GM12878 (cell line): ENCODE data around the gene FANCG. TPM values are rescaled to one million over a fixed set of nuclear protein-coding genes. Genes with fewer than 3 reads are reported as not detected.

Experiments used
- ATAC-seq: fragments of 200-7000 bp; cut with Tn5 transposase; 3 replicates; pipeline ENCODE4 v1.9.1; 2020; ENCODE audit warnings: mild to moderate bottlenecking, moderate library complexity
- Bru-seq: library from RNA; stranded (reverse); fragments of 400-500 nt; gene quantifications from one replicate; lab custom pipeline; 2021; lab: Mats Ljungman, UMichigan
- BruChase-seq, 2 experiments: library from RNA; stranded (reverse); fragments of 400-500 nt; gene quantifications; one replicate each; lab custom pipeline; 2021; lab: Mats Ljungman, UMichigan
- BruUV-seq: library from RNA; stranded (reverse); fragments of 400-500 nt; replicated peaks from 2 replicates; lab custom pipeline; 2021; lab: Mats Ljungman, UMichigan
- CTCF ChIA-PET: fragments of 300-600 bp; sonication (Branson Sonifier 250); formaldehyde crosslinking; extraction: SDS; loops from one replicate; lab custom pipeline; 2021; ENCODE audit warnings: inconsistent platforms; lab: Yijun Ruan, JAX
- POLR2A ChIA-PET: fragments of 350-600 bp; formaldehyde crosslinking; extraction: SDS; loops from one replicate; lab custom pipeline; 2021; ENCODE audit warnings: inconsistent platforms; lab: Charles Lee
- RAD21 ChIA-PET: fragments of 300-600 bp; sonication (Branson Sonifier 250); formaldehyde crosslinking; loops from one replicate; lab custom pipeline; 2023; ENCODE audit warnings: antibody characterized with exemption; ENCODE audit not compliant: unreplicated experiment; lab: Charles Lee
- SMC1A ChIA-PET: fragments of 300-600 bp; sonication (Branson Sonifier 250); formaldehyde crosslinking; loops from one replicate; lab custom pipeline; 2023; ENCODE audit not compliant: unreplicated experiment, uncharacterized antibody; lab: Charles Lee
- DNase-seq: peaks from one replicate; pipeline ENCODE4 v3.0.0-alpha.2; 2011; ENCODE audit warnings: low read depth, low spot score
- FAIRE-seq: peaks from 3 replicates; lab custom pipeline; 2011; peaks lifted over from hg19 to GRCh38; lab: Jason Lieb, UNC
- H2AFZ ChIP-seq: 2 replicates; pipeline ENCODE4 v1.6.0; 2011; ENCODE audit warnings: low read depth, low read length, control low read depth; ENCODE audit not compliant: control insufficient read depth
- H3K27ac ChIP-seq: 2 replicates; pipeline ENCODE4 v1.5.1; 2011; ENCODE audit warnings: control low read depth; ENCODE audit not compliant: control insufficient read depth, insufficient read depth
- H3K27me3 ChIP-seq, 2 experiments: replicated peaks in 1 of 2; 2 replicates each; pipeline versions ENCODE4 v1.6.0 to v1.6.1; 2011; ENCODE audit warnings: low read length in 1 of 2; ENCODE audit not compliant: control insufficient read depth in 2 of 2, insufficient read depth in 2 of 2
- H3K36me3 ChIP-seq, 2 experiments: 2 replicates each; pipeline ENCODE4 v1.5.1; 2011; ENCODE audit warnings: low read length in 1 of 2; ENCODE audit not compliant: control insufficient read depth in 2 of 2, insufficient read depth in 2 of 2
- H3K4me1 ChIP-seq: 2 replicates; pipeline ENCODE4 v1.6.1; 2011; ENCODE audit warnings: mild to moderate bottlenecking, low read length, moderate library complexity, mixed read lengths; ENCODE audit not compliant: control insufficient read depth, insufficient read depth
- H3K4me2 ChIP-seq: 2 replicates; pipeline ENCODE4 v1.6.0; 2011; ENCODE audit warnings: control low read depth; ENCODE audit not compliant: control insufficient read depth, insufficient read depth
- H3K4me3 ChIP-seq: fragments of 200-600 bp; sonication (generic); 2 replicates; pipeline ENCODE4 v1.5.1; 2016
- H3K79me2 ChIP-seq: 2 replicates; pipeline ENCODE4 v1.6.0; 2011; ENCODE audit warnings: low read length; ENCODE audit not compliant: control insufficient read depth, insufficient read depth
- H3K9ac ChIP-seq: 2 replicates; pipeline ENCODE4 v1.8.0; 2011; ENCODE audit warnings: low read length, control low read depth, mixed read lengths; ENCODE audit not compliant: control insufficient read depth, insufficient read depth
- H3K9me3 ChIP-seq: replicated peaks from 3 replicates; pipeline ENCODE4 v1.5.1; 2011; ENCODE audit warnings: mild to moderate bottlenecking, low read length; ENCODE audit not compliant: control insufficient read depth, insufficient read depth
- H4K20me1 ChIP-seq: 2 replicates; pipeline ENCODE4 v1.6.0; 2011; ENCODE audit not compliant: control insufficient read depth, insufficient read depth
- BCL3 ChIP-seq: IDR thresholded peaks from 2 replicates; pipeline ENCODE4 v1.6.1; 2011; ENCODE audit warnings: borderline replicate concordance, low read depth, mild to moderate bottlenecking, moderate library complexity, low read length; ENCODE audit not compliant: insufficient read depth, poor library complexity, severe bottlenecking
- BRCA1 ChIP-seq: IDR thresholded peaks from 2 replicates; pipeline ENCODE4 v1.6.1; 2011; ENCODE audit warnings: low read depth, low read length, improper control_type of control experiment
- CBX3 ChIP-seq: fragments of 200-600 bp; sonication (generic); IDR thresholded peaks from 2 replicates; pipeline ENCODE4 v1.6.1; 2016; ENCODE audit warnings: low read depth, borderline replicate concordance
- CBX5 ChIP-seq: sonication (generic); IDR thresholded peaks from 2 replicates; pipeline ENCODE4 v1.6.1; 2016; ENCODE audit warnings: low read depth, moderate library complexity, mild to moderate bottlenecking, inconsistent platforms
- DPF2 ChIP-seq: fragments of 450-650 bp; IDR thresholded peaks from 2 replicates; pipeline ENCODE4 v1.6.1; 2017; ENCODE audit warnings: mild to moderate bottlenecking
- EED ChIP-seq: sonication (generic); IDR thresholded peaks from 2 replicates; pipeline ENCODE4 v1.6.1; 2016; ENCODE audit warnings: antibody characterized with exemption, low read depth
- GATAD2B ChIP-seq: fragments of 450-650 bp; conservative IDR thresholded peaks from 2 replicates; pipeline ENCODE4 v1.6.1; 2017; ENCODE audit warnings: low read depth, mild to moderate bottlenecking, moderate library complexity
- MXI1 ChIP-seq: fragments of 150-350 bp; IDR thresholded peaks from 2 replicates; pipeline ENCODE4 v1.6.1; 2011; ENCODE audit warnings: low read depth, mild to moderate bottlenecking, inconsistent platforms, low read length, improper control_type of control experiment
- RB1 ChIP-seq: fragments of 450-650 bp; formaldehyde crosslinking; IDR thresholded peaks from 2 replicates; pipeline ENCODE4 v1.6.1; 2017; ENCODE audit warnings: mild to moderate bottlenecking, borderline replicate concordance
- SMAD5 ChIP-seq: IDR thresholded peaks from 2 replicates; pipeline ENCODE4 v1.6.1; 2016; ENCODE audit warnings: antibody characterized with exemption, low read depth
- SP1 ChIP-seq: IDR thresholded peaks from one replicate; pipeline ENCODE4 v1.6.1; 2011; ENCODE audit warnings: low read depth, low read length
- SPI1 ChIP-seq: IDR thresholded peaks from 2 replicates; pipeline ENCODE4 v1.6.1; 2011; ENCODE audit warnings: low read depth, mild to moderate bottlenecking, low read length, moderate library complexity, borderline replicate concordance; ENCODE audit not compliant: insufficient read depth
- ZSCAN29 ChIP-seq: fragments of 450-650 bp; IDR thresholded peaks from 2 replicates; pipeline ENCODE4 v1.6.1; 2017; ENCODE audit warnings: mild to moderate bottlenecking, moderate library complexity
- WGBS: methylation state at CpG from one replicate; pipeline ENCODE4 v1.1.6; 2016; ENCODE audit warnings: low lambda C conversion rate; ENCODE audit not compliant: insufficient replicate concordance, insufficient coverage; ENCODE audit errors: missing lambda C conversion rate; 5-methylcytosine and 5-hydroxymethylcytosine counted together
- in situ Hi-C: fragments of 300-500 bp; cut with MboI; formaldehyde crosslinking; loops from 9 replicates; pipeline ENCODE4 v1.14.3; 2018; ENCODE audit warnings: mixed read lengths
- intact Hi-C: fragments of 100-400 bp; cut with micrococcal nuclease; formaldehyde crosslinking; loops from one replicate; pipeline ENCODE4 v1.14.2; 2022; ENCODE audit not compliant: unreplicated experiment
- long read RNA-seq, 2 experiments: library from polyadenylated mRNA; unstranded; transcript quantifications; one replicate each; pipeline ENCODE4 v2.0.0, GENCODE V29; 2019 to 2020
- polyA minus RNA-seq, 3 experiments: library from RNA; depleted of rRNA, polyadenylated mRNA; stranded (reverse); fragments of >200 nt; gene quantifications; 2 replicates each; pipeline ENCODE4 v1.2.3, GENCODE V29; 2011
- polyA plus RNA-seq, 11 experiments: library from polyadenylated mRNA; depleted of rRNA in 4 of 11; unstranded in 6 of 11; stranded (reverse) in 5 of 11; fragments of >200 nt; fragmentation: Nextera tagmentation in 4 of 11; fragmentation: Illumina TruSeq in 1 of 11; extraction: Ambion mirVana in 4 of 11; extraction: Trizol in 1 of 11; gene quantifications; 1 replicate in 1 of 11; 2 replicates in 10 of 11; pipeline versions ENCODE4 v1.2.1 to v1.2.3, GENCODE V29; 2011 to 2016; ENCODE audit warnings: inconsistent platforms in 2 of 11, missing spikeins in 2 of 11, low read depth in 1 of 11
- total RNA-seq, 4 experiments: library from RNA; depleted of rRNA in 3 of 4; stranded (reverse); fragments of >200 nt in 3 of 4; fragmentation: Illumina TruSeq in 1 of 4; extraction: Trizol in 1 of 4; gene quantifications; 2 replicates each; pipeline versions ENCODE4 v1.2.1 to v1.2.3, GENCODE V29; 2013 to 2021

The FANCG gene
- 62.9 and 69.6 TPM in 2 replicates for total RNA-seq (2013; cell fraction: nucleolus; rRNA removed)
- total RNA-seq (2014; rRNA removed) (45.0 and 45.9 TPM in 2 replicates), total RNA-seq (2014; rRNA removed; fragmentation: Illumina TruSeq; extraction: Trizol) (39.5 TPM in 2 replicates), total RNA-seq (2021) (59.0 and 66.5 TPM in 2 replicates), polyA plus RNA-seq (2011; rRNA removed) (27.2 and 33.7 TPM in 2 replicates), polyA plus RNA-seq (2014; fragmentation: Illumina TruSeq; extraction: Trizol) (49.7 and 54.8 TPM in 2 replicates), polyA plus RNA-seq (2014; fragmentation: Nextera tagmentation; extraction: Ambion mirVana) (10 to 100 TPM; 16.4 to 24.2 TPM), polyA plus RNA-seq (2014; rRNA removed) (45.8 and 54.7 TPM in 2 replicates), polyA plus RNA-seq (2016; fragmentation: Nextera tagmentation; extraction: Ambion mirVana) (10 to 100 TPM; 76.9 to 78.7 TPM), polyA minus RNA-seq (2011; rRNA and poly(A)+ RNA removed) (30.6 and 40.0 TPM in 2 replicates), Bru-seq, nascent RNA (percentile 71 among the genes with signal in this experiment), BruChase-seq, experiment 1, labeled RNA remaining after a 6-hour chase (percentile 81 among the genes with signal in this experiment), BruChase-seq, experiment 2, labeled RNA remaining after a 2-hour chase (percentile 81 among the genes with signal in this experiment)
- 24.4 TPM for polyA plus RNA-seq (2011; ENCODE audit: low read depth)
- 37.5 and 43.1 TPM in 2 replicates for polyA plus RNA-seq (2011; cell fraction: cytosol; rRNA removed)
- polyA plus RNA-seq (2011; cell fraction: nucleus; rRNA removed) = 153 and 180 TPM in 2 replicates
- 34.4 and 41.0 TPM in 2 replicates for polyA plus RNA-seq (2012)
- polyA minus RNA-seq (2011; cell fraction: cytosol; rRNA and poly(A)+ RNA removed) = 15.1 and 15.5 TPM in 2 replicates
- polyA minus RNA-seq (2011; cell fraction: nucleus; rRNA and poly(A)+ RNA removed) = 59.7 and 103 TPM in 2 replicates
- long read RNA-seq, experiment 1, transcript FANCG-201 (14 exons, 2,631 nt) = major isoform, 11 of 30 reads
- long read RNA-seq, experiment 1, partial matches to known transcripts = 4 of 30 reads
- long read RNA-seq, experiment 1, other reads (novel, unspliced or antisense) = 15 of 30 reads
- long read RNA-seq, experiment 2, transcript FANCG-201 (14 exons, 2,631 nt) = major isoform, 12 of 48 reads
- long read RNA-seq, experiment 2, partial matches to known transcripts = 10 of 48 reads
- long read RNA-seq, experiment 2, other reads (novel, unspliced or antisense) = 25 of 48 reads

DNA sequence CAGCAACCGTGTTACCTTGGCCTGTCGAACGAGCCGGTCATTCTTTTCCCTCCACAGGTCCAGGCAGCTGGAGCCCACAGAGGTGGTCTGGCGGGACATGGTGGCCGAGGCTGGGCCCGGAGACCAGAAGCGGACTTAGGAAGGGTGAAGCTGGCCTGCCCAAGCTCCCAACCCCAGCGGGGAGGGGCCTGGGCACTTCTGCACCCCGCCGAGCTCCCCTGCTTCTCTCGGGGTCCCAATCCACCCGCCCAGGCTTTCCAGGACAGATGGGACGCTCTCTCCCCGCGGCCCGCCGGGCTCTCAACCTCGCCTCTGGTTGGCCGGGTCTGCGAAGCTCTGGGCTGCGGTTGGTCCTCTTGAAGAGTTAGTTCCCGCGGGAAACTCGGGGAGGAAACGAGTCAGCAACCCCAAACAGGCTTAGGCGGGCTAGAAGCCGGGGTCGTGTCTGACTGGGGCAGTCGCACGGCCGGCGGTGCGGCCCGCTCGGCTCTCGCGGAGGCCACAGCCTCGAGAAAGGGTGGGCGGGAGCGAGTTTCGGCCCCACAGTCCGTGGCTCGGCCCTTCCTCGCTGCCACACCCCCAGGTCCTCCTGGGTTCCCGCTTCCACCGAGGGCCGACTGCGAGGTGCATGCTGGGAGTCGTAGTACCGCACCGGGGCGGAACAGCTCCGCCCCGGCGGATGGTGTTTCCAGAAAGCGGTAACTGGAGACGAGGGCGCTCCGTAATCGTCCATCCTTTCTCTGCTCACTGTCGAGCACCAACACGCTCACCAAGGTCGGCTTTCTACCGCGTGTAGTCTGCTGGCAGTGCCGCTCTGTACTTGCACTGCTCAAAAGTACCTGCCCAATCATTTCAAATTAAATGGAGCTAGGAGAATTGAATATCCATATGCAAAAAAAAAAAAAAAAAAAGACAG is at the start of gene FANCG:
TSS of gene FANCG (minus strand) at position 517 of the 916 bp plus-strand sequence. CDS start at position 99, 418 bp downstream.
- BruUV-seq = no TSS peak
- Histone ChIP-seq H4K20me1 (no peaks in the 10 kb centered on the region), H3K9me3 (no peaks in the 10 kb centered on the region), H3K27ac (peak within 1 kb of the TSS; percentile 88), H3K4me2 (peak within 1 kb of the TSS; percentile 97), H3K4me3 (peak within 1 kb of the TSS; percentile 90), H3K79me2 (peaks cover 19% of the 10 kb centered on the region), H3K36me3 (peaks cover 0 to 5% of the 10 kb centered on the region in 2 experiments; a peak in 3 of 4 replicates), H3K9ac (peak within 1 kb of the TSS; percentile 95), H3K4me1 (peaks cover 6% of the 10 kb centered on the region; the same call in 1 of the 2 replicates), H2AFZ (peak within 1 kb of the TSS; percentile 89), H3K27me3 (no peaks in the 10 kb centered on the region)
- SMC1A ChIA-PET = interaction anchor here (1.0 to 3.4 kb wide), 10 partner anchors 8 to 180 kb away, joined by 3 to 19 read pairs (median 4); partner anchors contain the start of genes PIGO and VCP
- ATAC-seq (peak; percentile 95), FAIRE-seq (peak; percentile 80), DNase-seq (peak; percentile 79)
- under 1% methylated on average over 51 of the region's 67 CpGs for WGBS
- intact Hi-C loops = loop anchor here (1.0 to 10.0 kb wide), 3 partner anchors 17 to 645 kb away; partner anchors contain the start of genes PIGO and STOML2
- in situ Hi-C loops = no loop called here
- RAD21 ChIA-PET = interaction anchor here (0.6 to 2.0 kb wide), 9 partner anchors 8 to 655 kb away, joined by 3 to 9 read pairs (median 6); partner anchors contain the start of gene ATOSB
- POLR2A ChIA-PET = interaction anchor here (0.9 to 3.8 kb wide), 9 partner anchors 8 to 90 kb away, joined by 3 to 35 read pairs (median 5); partner anchors contain the start of genes DNAJB5, PIGO, STOML2 and VCP
- CTCF ChIA-PET = interaction anchor here (0.7 to 5.0 kb wide), 11 partner anchors 8 to 585 kb away, joined by 3 to 44 read pairs (median 5); partner anchors contain the start of genes PIGO and STOML2
- TF ChIP-seq EED (0 out of 2 replicates have a peak, but pooled peaks have one; percentile 24), RB1 (peak; percentile 93; the same call in 1 of the 2 replicates), SP1 (peak; percentile 41), CBX3 (no peak), SMAD5 (peak; percentile 76; the same call in 1 of the 2 replicates), BRCA1 (0 out of 2 replicates have a peak, but pooled peaks have one; percentile 17), CBX5 (no peak), GATAD2B (peak; percentile 79; the same call in 1 of the 2 replicates), BCL3 (peak; percentile 37), MXI1 (peak; percentile 58; the same call in 1 of the 2 replicates), ZSCAN29 (no peak), SPI1 (0 out of 2 replicates have a peak, but pooled peaks have one; percentile 42), DPF2 (peak; percentile 51)
